GM21381 (cell line): Measurements from ENCODE around the gene DAD1.

Source experiments
- ATAC-seq: cut with Tn5 transposase; IDR thresholded peaks from one replicate; pipeline ENCODE4 v1.9.1; 2021; ENCODE audit warnings: mild to moderate bottlenecking, moderate library complexity; ENCODE audit not compliant: unreplicated experiment

DAD1 gene

DNA sequence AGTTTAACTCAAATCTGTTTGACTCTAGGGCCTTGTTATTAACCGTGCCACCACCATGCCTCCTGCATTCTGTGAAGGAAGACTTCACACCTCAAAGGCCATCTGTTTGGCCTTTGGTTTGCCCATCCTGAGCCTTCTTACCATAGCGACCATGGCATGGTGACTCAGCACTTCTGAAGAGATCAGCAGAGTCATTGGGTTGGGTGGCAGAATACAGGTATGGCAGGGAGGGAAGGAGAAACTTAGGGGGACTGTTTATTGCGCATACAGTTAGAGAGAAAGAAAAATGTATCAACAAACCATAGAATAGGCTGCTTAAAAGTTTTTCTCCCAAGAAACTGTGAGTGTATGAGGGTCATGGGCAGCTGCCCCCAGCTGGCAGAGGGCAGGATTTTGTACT lies 49.2 kb downstream of the DAD1 start:
- no peak for ATAC-seq

GRCh38 chr14:22538671-22539228 lies 50.3 kb downstream of the DAD1 start:
- ATAC-seq, result no peak

- no peak for ATAC-seq
Measured at GRCh38 chr14:22537436-22538310, 51.4 kb downstream of the DAD1 start.

GRCh38 chr14:22536853-22537338 lies 52.1 kb downstream of the DAD1 start:
- peak; percentile 64 for ATAC-seq

GRCh38 chr14:22535916-22536315 lies 53.1 kb downstream of the DAD1 start:
- no peak for ATAC-seq

GRCh38 chr14:22535126-22535525 lies 53.9 kb downstream of the DAD1 start:
- ATAC-seq, result no peak

GRCh38 chr14:22534547-22534946 lies 54.5 kb downstream of the DAD1 start:
- ATAC-seq, result no peak

DNA sequence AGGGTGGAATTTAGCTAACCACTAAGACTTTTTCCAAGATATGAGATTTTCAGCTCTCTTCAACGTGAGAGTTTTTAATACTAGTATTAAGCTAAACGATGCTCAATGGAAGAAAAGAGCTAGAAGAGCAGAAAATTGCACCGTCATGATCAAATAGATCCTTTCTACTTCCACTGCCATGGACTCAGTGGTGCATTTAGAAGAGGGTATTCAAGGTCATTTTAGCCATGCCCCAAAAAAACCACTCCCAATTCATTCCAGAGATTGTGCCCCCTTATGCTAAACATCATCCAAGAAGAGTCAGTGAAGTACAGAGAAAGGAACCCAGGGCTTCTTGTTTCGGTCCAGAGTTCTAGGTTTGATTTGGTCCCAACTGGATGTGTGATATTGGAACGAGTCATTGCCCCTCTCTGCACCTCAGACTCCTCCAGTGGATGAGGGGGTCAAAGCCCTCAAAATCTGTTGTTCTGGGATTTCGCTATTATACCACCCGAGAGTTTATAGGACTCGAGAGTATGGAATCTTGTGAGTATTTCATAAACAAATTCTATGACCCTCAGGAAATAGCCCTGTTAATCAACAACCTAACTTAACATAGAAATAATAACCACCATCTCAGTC lies 55.2 kb downstream of the DAD1 start:
- no peak for ATAC-seq

DNA sequence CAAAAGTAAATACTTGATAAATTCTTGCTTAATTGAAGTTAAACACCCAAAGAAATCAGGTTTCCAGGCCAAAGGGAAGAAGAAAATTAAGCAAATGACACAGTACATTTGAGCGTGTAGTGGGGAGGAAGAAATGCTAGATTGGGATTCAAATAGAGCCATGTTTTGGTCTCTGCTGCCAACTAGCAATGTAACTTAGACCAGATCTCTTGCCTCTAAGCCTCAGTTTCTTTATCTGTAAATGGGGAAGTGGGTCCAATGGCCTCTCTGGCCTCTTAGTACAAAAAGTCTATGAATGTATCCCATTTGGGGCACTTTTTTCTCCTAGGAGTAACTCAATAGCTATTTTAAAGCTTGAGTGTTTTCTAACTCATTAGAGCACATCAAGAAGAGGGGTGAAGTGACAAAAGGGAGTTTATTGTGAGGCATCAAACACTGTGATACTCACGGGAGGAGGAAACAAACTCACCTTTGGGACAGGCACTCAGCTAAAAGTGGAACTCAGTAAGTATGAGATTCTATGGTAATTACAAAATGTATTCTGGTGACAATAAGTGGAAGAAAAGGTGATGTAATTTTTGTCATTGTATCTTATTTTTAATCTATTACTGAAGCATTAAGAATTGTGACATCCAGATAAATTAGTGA lies 55.8 kb downstream of the DAD1 start:
- ATAC-seq, result no peak

DNA sequence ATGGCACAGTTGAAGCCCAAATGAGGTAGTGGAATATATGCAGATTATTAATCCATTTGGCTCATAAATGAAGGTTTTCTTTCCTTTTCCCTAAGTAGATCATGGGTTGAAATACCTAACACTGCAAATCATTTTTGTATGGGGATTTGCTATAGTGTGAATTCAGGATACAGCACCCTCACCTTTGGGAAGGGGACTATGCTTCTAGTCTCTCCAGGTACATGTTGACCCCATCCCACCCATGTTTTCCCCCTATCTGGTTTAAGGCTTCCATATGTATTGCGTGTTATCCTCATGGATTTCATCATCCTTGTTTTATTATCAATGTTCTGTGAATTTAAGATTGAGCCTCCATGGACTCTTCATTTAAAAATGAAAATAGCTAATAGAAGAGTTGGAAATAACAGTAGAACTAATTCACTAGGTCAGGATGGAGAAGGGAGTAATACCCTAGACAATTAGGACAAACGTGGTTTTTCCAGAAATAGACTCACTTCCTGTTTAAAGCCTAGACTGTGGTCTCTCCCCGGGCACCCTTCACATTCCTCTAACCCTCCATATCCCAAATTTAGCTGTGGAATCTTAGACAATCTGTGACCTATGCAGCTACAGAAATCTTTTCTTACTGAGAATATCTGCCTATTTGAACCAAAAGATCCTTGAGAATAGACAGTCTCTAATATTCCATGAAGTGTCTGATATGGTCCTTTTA lies 56.5 kb downstream of the DAD1 start:
- no peak for ATAC-seq

GRCh38 chr14:22531451-22532344 lies 57.3 kb downstream of the DAD1 start:
- ATAC-seq, result peak; percentile 74

- no peak for ATAC-seq
Measured at GRCh38 chr14:22530127-22530526, 58.9 kb downstream of the DAD1 start.

DNA sequence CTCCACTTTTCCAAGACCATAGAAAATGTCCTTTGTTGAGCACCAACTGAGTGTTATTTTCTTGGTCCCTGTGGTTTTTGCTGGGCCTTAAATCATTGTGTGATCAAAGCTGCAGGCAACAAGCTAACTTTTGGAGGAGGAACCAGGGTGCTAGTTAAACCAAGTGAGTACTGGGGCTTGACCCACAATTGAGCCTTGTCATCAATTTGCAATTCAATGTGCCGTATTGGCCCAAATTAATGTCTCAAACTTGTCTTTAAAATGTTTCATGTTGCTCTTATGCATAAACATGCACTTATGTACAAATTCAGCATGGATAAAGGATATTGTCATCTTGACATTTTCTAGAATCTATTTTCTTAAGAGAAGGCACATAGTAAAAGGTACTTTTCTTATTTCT lies 62.3 kb downstream of the DAD1 start:
- ATAC-seq, result no peak

GRCh38 chr14:22526218-22526617 lies 62.8 kb downstream of the DAD1 start:
- no peak for ATAC-seq

- no peak for ATAC-seq
Measured at GRCh38 chr14:22524784-22525161, 64.3 kb downstream of the DAD1 start.

DNA sequence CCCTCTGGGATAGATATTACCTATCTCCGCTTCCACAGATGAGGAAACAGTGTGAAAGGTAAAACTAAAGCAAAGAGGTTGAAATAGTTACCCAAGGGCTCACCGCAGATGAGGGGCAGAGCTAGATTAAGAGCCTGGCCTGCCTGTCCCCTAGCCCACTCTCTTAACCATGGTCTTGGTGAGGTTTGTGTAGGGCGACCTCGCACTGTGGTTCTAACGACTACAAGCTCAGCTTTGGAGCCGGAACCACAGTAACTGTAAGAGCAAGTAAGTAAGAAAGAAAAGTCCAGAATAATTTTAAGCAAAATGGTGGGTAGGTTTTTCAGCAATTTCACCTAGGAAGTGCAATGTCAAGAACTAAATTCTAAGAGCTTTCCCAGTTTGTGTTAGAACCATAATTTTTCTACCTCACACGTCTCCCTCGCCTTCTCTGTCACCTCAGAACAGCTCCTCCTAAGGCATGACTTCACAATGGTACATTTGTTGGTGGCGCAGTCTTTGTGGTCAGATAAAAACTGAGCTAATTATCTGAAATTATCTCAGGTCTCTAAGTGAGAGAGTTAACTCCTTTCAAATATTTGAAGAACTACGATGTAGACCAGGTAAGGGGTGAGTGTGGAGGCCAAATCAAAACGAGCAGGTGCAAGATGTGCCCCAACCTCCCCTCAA lies 64.8 kb downstream of the DAD1 start:
- ATAC-seq, result no peak

DNA sequence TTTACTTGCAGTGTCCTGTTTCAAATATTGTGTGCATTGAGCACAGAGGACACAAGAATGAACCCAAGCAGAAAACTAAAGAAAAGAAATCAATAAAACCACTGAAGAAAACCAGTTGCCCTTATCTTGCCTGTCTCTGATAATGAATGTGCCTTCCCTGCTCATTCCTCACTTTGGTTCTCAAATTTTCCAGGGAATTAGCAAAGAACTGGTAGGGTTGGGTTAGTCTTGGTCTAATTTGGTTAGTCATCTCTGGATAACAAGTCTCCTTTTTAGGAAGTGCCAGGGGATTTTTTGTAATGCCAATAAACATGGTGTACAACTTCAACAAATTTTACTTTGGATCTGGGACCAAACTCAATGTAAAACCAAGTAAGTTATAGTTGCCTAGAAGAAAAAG lies 65.7 kb downstream of the DAD1 start:
- no peak for ATAC-seq

- no peak for ATAC-seq
Measured at GRCh38 chr14:22522466-22522957, 66.5 kb downstream of the DAD1 start.
